Measurements from ENCODE around the gene TMEM203. TPM values are rescaled to one million over a fixed set of nuclear protein-coding genes. Genes with fewer than 3 reads are reported as not detected.
A peak's percentile ranks its signal among the peaks of the same experiment; 100 is the strongest.

The TMEM203 gene
- total RNA-seq, 1 donor from 2014 or later: 41.2 TPM

- no peaks in the 10 kb centered on the region for H3K9me3 Mint-ChIP-seq (ENCODE audit: unreplicated experiment)
- no peak overlapping the region for H3K4me3 Mint-ChIP-seq (ENCODE audit: unreplicated experiment)
- no peak for TF ChIP-seq CTCF (IDR thresholded peaks at IDR 0.05)
- no peak for DNase-seq (ENCODE audit: extremely low spot score, unreplicated experiment)
- peaks cover 3% of the 10 kb centered on the region for H3K36me3 Mint-ChIP-seq (ENCODE audit: unreplicated experiment)
- peaks cover 5% of the 10 kb centered on the region for H3K4me1 Mint-ChIP-seq (ENCODE audit: unreplicated experiment)
- H3K27ac Mint-ChIP-seq (ENCODE audit: unreplicated experiment): no peak overlapping the region
- H3K27me3 Mint-ChIP-seq (ENCODE audit: unreplicated experiment): no peaks in the 10 kb centered on the region
These were observed 9.2 kb upstream of the TMEM203 start for GRCh38 chr9:137214620-137215019.

- H3K4me1 Mint-ChIP-seq (ENCODE audit: unreplicated experiment): no peaks in the 10 kb centered on the region
- H3K36me3 Mint-ChIP-seq (ENCODE audit: unreplicated experiment): peaks cover 3% of the 10 kb centered on the region
- peak; percentile 29 for TF ChIP-seq CTCF (IDR thresholded peaks at IDR 0.05)
- H3K9me3 Mint-ChIP-seq (ENCODE audit: unreplicated experiment): no peaks in the 10 kb centered on the region
- no peak overlapping the region for H3K27ac Mint-ChIP-seq (ENCODE audit: unreplicated experiment)
- no peaks in the 10 kb centered on the region for H3K27me3 Mint-ChIP-seq (ENCODE audit: unreplicated experiment)
- H3K4me3 Mint-ChIP-seq (ENCODE audit: unreplicated experiment): no peak overlapping the region
- DNase-seq (ENCODE audit: extremely low spot score, unreplicated experiment): no peak
These were observed 8.0 kb upstream of the TMEM203 start for GRCh38 chr9:137213160-137214060.

GRCh38 chr9:137212520-137212919, 7.1 kb upstream of the TMEM203 start:
- H3K9me3 Mint-ChIP-seq (ENCODE audit: unreplicated experiment): no peaks in the 10 kb centered on the region
- TF ChIP-seq CTCF (IDR thresholded peaks at IDR 0.05): no peak

GRCh38 chr9:137211532-137211931, 6.1 kb upstream of the TMEM203 start:
- DNase-seq (ENCODE audit: extremely low spot score, unreplicated experiment): no peak
- Mint-ChIP-seq H3K4me3 (ENCODE audit: unreplicated experiment) (no peak overlapping the region), H3K27ac (ENCODE audit: unreplicated experiment) (no peak overlapping the region), H3K4me1 (ENCODE audit: unreplicated experiment) (peaks cover 10% of the 10 kb centered on the region), H3K9me3 (ENCODE audit: unreplicated experiment) (no peaks in the 10 kb centered on the region), H3K27me3 (ENCODE audit: unreplicated experiment) (no peaks in the 10 kb centered on the region), H3K36me3 (ENCODE audit: unreplicated experiment) (peaks cover 11% of the 10 kb centered on the region)
- no peak for TF ChIP-seq CTCF (IDR thresholded peaks at IDR 0.05)

More at GRCh38 chr9:137212520-137212919, 7.1 kb upstream of the TMEM203 start:
- Mint-ChIP-seq H3K27me3 (ENCODE audit: unreplicated experiment) (no peaks in the 10 kb centered on the region), H3K4me1 (ENCODE audit: unreplicated experiment) (peaks cover under 1% of the 10 kb centered on the region), H3K36me3 (ENCODE audit: unreplicated experiment) (peaks cover 5% of the 10 kb centered on the region), H3K4me3 (ENCODE audit: unreplicated experiment) (no peak overlapping the region), H3K27ac (ENCODE audit: unreplicated experiment) (no peak overlapping the region)
- no peak for DNase-seq (ENCODE audit: extremely low spot score, unreplicated experiment)

- H3K27me3 Mint-ChIP-seq (ENCODE audit: unreplicated experiment): no peaks in the 10 kb centered on the region
- H3K9me3 Mint-ChIP-seq (ENCODE audit: unreplicated experiment): no peaks in the 10 kb centered on the region
- H3K36me3 Mint-ChIP-seq (ENCODE audit: unreplicated experiment): peaks cover 8% of the 10 kb centered on the region
- H3K27ac Mint-ChIP-seq (ENCODE audit: unreplicated experiment): peak overlapping the region; percentile 19
- DNase-seq (ENCODE audit: extremely low spot score, unreplicated experiment): no peak
- peaks cover 41% of the 10 kb centered on the region for H3K4me1 Mint-ChIP-seq (ENCODE audit: unreplicated experiment)
- H3K4me3 Mint-ChIP-seq (ENCODE audit: unreplicated experiment): peak overlapping the region; percentile 86
- TF ChIP-seq CTCF (IDR thresholded peaks at IDR 0.05): no peak
These were observed 1.2 kb upstream of the TMEM203 start for GRCh38 chr9:137206602-137207001.

Measured in osteocyte (in vitro differentiated cells).